HepG2 (cell line): ENCODE data around the gene TACC2. TPM values are rescaled to one million over a fixed set of nuclear protein-coding genes. Genes with fewer than 3 reads are reported as not detected.

Experiments used
- ADNP ChIP-seq: sonication (generic); formaldehyde crosslinking; IDR thresholded peaks from 2 replicates; pipeline ENCODE4 v1.4.0; 2020; ENCODE audit warnings: missing genetic modification reagents
- ATF5 ChIP-seq: sonication (generic); formaldehyde crosslinking; IDR thresholded peaks from 2 replicates; pipeline ENCODE4 v1.4.0; 2020; ENCODE audit warnings: mild to moderate bottlenecking, low read depth, missing genetic modification reagents
- FOXK2 ChIP-seq: fragments of 450-650 bp; IDR thresholded peaks from 2 replicates; pipeline ENCODE4 v1.6.1; 2016
- GPN1 ChIP-seq: sonication (generic); formaldehyde crosslinking; IDR thresholded peaks from 2 replicates; pipeline ENCODE4 v1.5.1; 2020; ENCODE audit warnings: missing genetic modification reagents, borderline replicate concordance
- GZF1 ChIP-seq: sonication (generic); formaldehyde crosslinking; IDR thresholded peaks from 2 replicates; pipeline ENCODE4 v1.5.1; 2020; ENCODE audit warnings: mild to moderate bottlenecking, missing genetic modification reagents
- HOXA7 ChIP-seq: sonication (generic); formaldehyde crosslinking; IDR thresholded peaks from 2 replicates; pipeline ENCODE4 v1.8.1; 2022; ENCODE audit warnings: mild to moderate bottlenecking, missing genetic modification reagents, moderate library complexity
- MIXL1 ChIP-seq: IDR thresholded peaks from 2 replicates; pipeline ENCODE4 v1.6.1; 2016
- MLLT10 ChIP-seq: sonication (generic); formaldehyde crosslinking; IDR thresholded peaks from 2 replicates; pipeline ENCODE4 v1.4.0; 2020; ENCODE audit warnings: missing genetic modification reagents
- NFE2 ChIP-seq: sonication (generic); formaldehyde crosslinking; IDR thresholded peaks from 2 replicates; pipeline ENCODE4 v1.4.0; 2020; ENCODE audit warnings: missing genetic modification reagents
- RBFOX2 ChIP-seq: fragments of 200-400 bp; formaldehyde crosslinking; IDR thresholded peaks from 2 replicates; pipeline ENCODE4 v1.6.1; 2017; ENCODE audit warnings: low read depth, mild to moderate bottlenecking, low read length
- SMAD3 ChIP-seq: sonication (generic); formaldehyde crosslinking; IDR thresholded peaks from 2 replicates; pipeline ENCODE4 v1.4.0; 2020; ENCODE audit warnings: missing genetic modification reagents
- SP4 ChIP-seq: sonication (generic); formaldehyde crosslinking; IDR thresholded peaks from 2 replicates; pipeline ENCODE4 v1.8.1; 2023; ENCODE audit warnings: mild to moderate bottlenecking, missing genetic modification reagents
- SSRP1 ChIP-seq: IDR thresholded peaks from 2 replicates; pipeline ENCODE4 v1.6.1; 2016; ENCODE audit warnings: control low read depth
- TMF1 ChIP-seq: sonication (generic); formaldehyde crosslinking; IDR thresholded peaks from 2 replicates; pipeline ENCODE4 v1.8.1; 2022; ENCODE audit warnings: low read depth, missing genetic modification reagents
- ZC3H13 ChIP-seq: sonication (generic); formaldehyde crosslinking; IDR thresholded peaks from 2 replicates; pipeline ENCODE4 v1.8.1; 2023; ENCODE audit warnings: mild to moderate bottlenecking, missing genetic modification reagents, moderate library complexity
- ZIK1 ChIP-seq: sonication (generic); formaldehyde crosslinking; IDR thresholded peaks from 2 replicates; pipeline ENCODE4 v1.5.0; 2020; ENCODE audit warnings: mild to moderate bottlenecking, low read depth, missing genetic modification reagents, borderline replicate concordance
- ZNF263 ChIP-seq: sonication (generic); formaldehyde crosslinking; IDR thresholded peaks from 2 replicates; pipeline ENCODE4 v1.4.0; 2020; ENCODE audit warnings: missing genetic modification reagents
- ZNF552 ChIP-seq: sonication (generic); formaldehyde crosslinking; IDR thresholded peaks from 2 replicates; pipeline ENCODE4 v1.9.0; 2022; ENCODE audit warnings: missing genetic modification reagents, mild to moderate bottlenecking, borderline replicate concordance
- ZNF782 ChIP-seq: sonication (generic); formaldehyde crosslinking; IDR thresholded peaks from 2 replicates; pipeline ENCODE4 v1.4.0; 2020; ENCODE audit warnings: missing genetic modification reagents, mild to moderate bottlenecking, borderline replicate concordance
- ZNF841 ChIP-seq: sonication (generic); formaldehyde crosslinking; IDR thresholded peaks from 2 replicates; pipeline ENCODE4 v1.8.1; 2023; ENCODE audit warnings: missing genetic modification reagents, borderline replicate concordance
- ZNF883 ChIP-seq: sonication (generic); formaldehyde crosslinking; IDR thresholded peaks from 2 replicates; pipeline ENCODE4 v1.5.1; 2020; ENCODE audit warnings: mild to moderate bottlenecking, missing genetic modification reagents; ENCODE audit errors: not compliant biosample characterization
- polyA plus RNA-seq, 8 experiments: library from polyadenylated mRNA; depleted of rRNA in 3 of 8; stranded (reverse) in 7 of 8; unstranded in 1 of 8; fragments of >200 nt; fragmentation: Illumina TruSeq in 4 of 8; extraction: Trizol in 4 of 8; gene quantifications; 2 replicates each; pipeline versions ENCODE4 v1.2.1 to v1.2.3, GENCODE V29; 2011 to 2016; ENCODE audit warnings: low read depth in 4 of 8, missing spikeins in 1 of 8, mixed read lengths in 1 of 8; ENCODE audit not compliant: insufficient read depth in 1 of 8
- total RNA-seq, 5 experiments: library from RNA; depleted of rRNA; stranded (reverse); fragments of >200 nt; fragmentation: Illumina TruSeq; extraction: Trizol; gene quantifications; 2 replicates each; pipeline ENCODE4 v1.2.3, GENCODE V29; 2016; ENCODE audit warnings: low read depth in 1 of 5
- TF ChIP-seq, protein P1 (sequence below): sonication (generic); formaldehyde crosslinking; IDR thresholded peaks from 2 replicates; pipeline ENCODE4 v1.5.1; 2020; ENCODE audit warnings: mild to moderate bottlenecking, missing genetic modification reagents, moderate library complexity
- TF ChIP-seq, protein P2 (sequence below): sonication (generic); formaldehyde crosslinking; IDR thresholded peaks from 2 replicates; pipeline ENCODE4 v1.8.0; 2022; ENCODE audit warnings: mild to moderate bottlenecking, missing genetic modification reagents; ENCODE audit not compliant: insufficient replicate concordance

The TACC2 gene
- total and polyA plus RNA-seq, 2 of the 13 experiments (the other 11 are each of a cell fraction or from before 2014, with no cell fraction given) = 11.8 to 16.0 TPM

DNA sequence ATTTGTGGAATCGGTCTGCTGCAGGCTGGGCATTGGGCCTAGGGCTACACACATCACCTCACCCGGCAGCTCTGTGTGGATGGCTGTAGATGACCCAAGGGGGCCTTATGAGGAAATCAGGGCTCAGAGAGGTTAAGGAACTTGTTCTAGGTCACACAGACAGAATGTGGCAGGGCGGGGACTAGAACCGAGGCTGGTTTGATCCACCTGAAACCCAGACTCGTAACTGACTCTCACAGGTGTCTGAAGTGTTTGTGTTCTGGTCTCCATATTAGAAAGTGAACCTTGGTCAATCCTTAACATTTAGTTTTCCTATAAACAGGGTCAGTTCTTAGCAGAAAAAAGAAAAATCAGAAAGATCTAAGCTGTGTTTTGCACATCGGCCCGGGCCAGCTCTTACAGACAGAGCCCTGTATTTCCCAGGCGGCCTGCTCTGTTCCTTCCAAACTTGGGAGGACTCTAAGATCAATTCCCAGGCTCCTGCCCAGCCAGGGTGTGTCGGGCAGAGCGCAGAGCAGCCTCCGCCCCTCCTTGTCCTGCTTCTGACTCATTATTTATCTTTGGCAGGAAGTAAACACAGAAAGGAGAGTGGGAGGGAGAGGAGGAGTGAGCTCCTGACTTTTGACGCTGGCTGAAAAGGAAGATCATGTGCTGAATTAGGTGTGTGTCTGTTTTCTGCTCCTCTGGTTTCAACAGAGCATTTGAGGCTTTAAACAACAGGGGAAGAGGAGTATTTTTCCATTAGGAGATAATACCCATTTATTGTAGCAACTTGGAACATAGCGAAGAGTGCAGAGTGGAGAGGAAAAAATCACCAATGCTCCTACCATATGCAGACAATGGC lies 74.1 kb downstream of the TACC2 start (continued):
- TF ChIP-seq SSRP1 (CRISPR knock-in tag) = no peak
- TF ChIP-seq MIXL1 (CRISPR knock-in tag) = peak; percentile 88
- no peak for TF ChIP-seq ZNF782 (CRISPR knock-in tag)
- peak; percentile 90 for TF ChIP-seq ADNP (CRISPR knock-in tag)
- peak; percentile 98 for TF ChIP-seq ZNF263 (CRISPR knock-in tag)
- TF ChIP-seq, protein P1, sequence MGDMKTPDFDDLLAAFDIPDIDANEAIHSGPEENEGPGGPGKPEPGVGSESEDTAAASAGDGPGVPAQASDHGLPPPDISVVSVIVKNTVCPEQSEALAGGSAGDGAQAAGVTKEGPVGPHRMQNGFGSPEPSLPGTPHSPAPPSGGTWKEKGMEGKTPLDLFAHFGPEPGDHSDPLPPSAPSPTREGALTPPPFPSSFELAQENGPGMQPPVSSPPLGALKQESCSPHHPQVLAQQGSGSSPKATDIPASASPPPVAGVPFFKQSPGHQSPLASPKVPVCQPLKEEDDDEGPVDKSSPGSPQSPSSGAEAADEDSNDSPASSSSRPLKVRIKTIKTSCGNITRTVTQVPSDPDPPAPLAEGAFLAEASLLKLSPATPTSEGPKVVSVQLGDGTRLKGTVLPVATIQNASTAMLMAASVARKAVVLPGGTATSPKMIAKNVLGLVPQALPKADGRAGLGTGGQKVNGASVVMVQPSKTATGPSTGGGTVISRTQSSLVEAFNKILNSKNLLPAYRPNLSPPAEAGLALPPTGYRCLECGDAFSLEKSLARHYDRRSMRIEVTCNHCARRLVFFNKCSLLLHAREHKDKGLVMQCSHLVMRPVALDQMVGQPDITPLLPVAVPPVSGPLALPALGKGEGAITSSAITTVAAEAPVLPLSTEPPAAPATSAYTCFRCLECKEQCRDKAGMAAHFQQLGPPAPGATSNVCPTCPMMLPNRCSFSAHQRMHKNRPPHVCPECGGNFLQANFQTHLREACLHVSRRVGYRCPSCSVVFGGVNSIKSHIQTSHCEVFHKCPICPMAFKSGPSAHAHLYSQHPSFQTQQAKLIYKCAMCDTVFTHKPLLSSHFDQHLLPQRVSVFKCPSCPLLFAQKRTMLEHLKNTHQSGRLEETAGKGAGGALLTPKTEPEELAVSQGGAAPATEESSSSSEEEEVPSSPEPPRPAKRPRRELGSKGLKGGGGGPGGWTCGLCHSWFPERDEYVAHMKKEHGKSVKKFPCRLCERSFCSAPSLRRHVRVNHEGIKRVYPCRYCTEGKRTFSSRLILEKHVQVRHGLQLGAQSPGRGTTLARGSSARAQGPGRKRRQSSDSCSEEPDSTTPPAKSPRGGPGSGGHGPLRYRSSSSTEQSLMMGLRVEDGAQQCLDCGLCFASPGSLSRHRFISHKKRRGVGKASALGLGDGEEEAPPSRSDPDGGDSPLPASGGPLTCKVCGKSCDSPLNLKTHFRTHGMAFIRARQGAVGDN = peak; percentile 73
- peak; percentile 94; the same call in 1 of the 2 replicates for TF ChIP-seq SMAD3 (CRISPR knock-in tag)
- TF ChIP-seq FOXK2 = peak; percentile 91
- 0 out of 2 replicates have a peak, but pooled peaks have one; percentile 23 for TF ChIP-seq TMF1 (CRISPR knock-in tag)
- no peak; the same call in 1 of the 2 replicates for TF ChIP-seq RBFOX2
- no peak for TF ChIP-seq NFE2 (CRISPR knock-in tag)
- 0 out of 2 replicates have a peak, but pooled peaks have one; percentile 19 for TF ChIP-seq ZNF552 (CRISPR knock-in tag)
- TF ChIP-seq MLLT10 (CRISPR knock-in tag) = no peak
- TF ChIP-seq ZC3H13 (CRISPR knock-in tag) = no peak
- no peak for TF ChIP-seq GZF1 (CRISPR knock-in tag)
- no peak for TF ChIP-seq ZIK1
- peak; percentile 33; the same call in 1 of the 2 replicates for TF ChIP-seq SP4 (CRISPR knock-in tag)
- no peak for TF ChIP-seq HOXA7 (CRISPR knock-in tag)
- no peak for TF ChIP-seq ZNF841 (CRISPR knock-in tag)
- no peak for TF ChIP-seq ZNF883 (CRISPR knock-in tag)
- TF ChIP-seq GPN1 (CRISPR knock-in tag) = no peak
- TF ChIP-seq ATF5 (CRISPR knock-in tag) = no peak
- TF ChIP-seq, protein P2, sequence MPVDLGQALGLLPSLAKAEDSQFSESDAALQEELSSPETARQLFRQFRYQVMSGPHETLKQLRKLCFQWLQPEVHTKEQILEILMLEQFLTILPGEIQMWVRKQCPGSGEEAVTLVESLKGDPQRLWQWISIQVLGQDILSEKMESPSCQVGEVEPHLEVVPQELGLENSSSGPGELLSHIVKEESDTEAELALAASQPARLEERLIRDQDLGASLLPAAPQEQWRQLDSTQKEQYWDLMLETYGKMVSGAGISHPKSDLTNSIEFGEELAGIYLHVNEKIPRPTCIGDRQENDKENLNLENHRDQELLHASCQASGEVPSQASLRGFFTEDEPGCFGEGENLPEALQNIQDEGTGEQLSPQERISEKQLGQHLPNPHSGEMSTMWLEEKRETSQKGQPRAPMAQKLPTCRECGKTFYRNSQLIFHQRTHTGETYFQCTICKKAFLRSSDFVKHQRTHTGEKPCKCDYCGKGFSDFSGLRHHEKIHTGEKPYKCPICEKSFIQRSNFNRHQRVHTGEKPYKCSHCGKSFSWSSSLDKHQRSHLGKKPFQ (CRISPR knock-in tag) = peak; percentile 74
